IMR-90 (cell line): ENCODE results near the gene SPEF2. TPM values are rescaled to one million over a fixed set of nuclear protein-coding genes. Genes with fewer than 3 reads are reported as not detected.

Experiments
- ATAC-seq: fragments of 200-7000 bp; cut with Tn5 transposase; 2 replicates; pipeline ENCODE4 v1.9.1; 2020; ENCODE audit warnings: low read depth, mild to moderate bottlenecking, moderate library complexity
- BruUV-seq: library from RNA; stranded (reverse); fragments of 400-500 nt; replicated peaks from 2 replicates; lab custom pipeline; 2021; lab: Mats Ljungman, UMichigan
- CTCF ChIA-PET: fragments of 300-600 bp; formaldehyde crosslinking; extraction: SDS; loops from one replicate; lab custom pipeline; 2021; ENCODE audit warnings: antibody characterized with exemption; lab: Yijun Ruan, JAX
- POLR2A ChIA-PET: fragments of 300-600 bp; sonication (Branson Sonifier 250); formaldehyde crosslinking; loops from one replicate; lab custom pipeline; 2022; ENCODE audit warnings: antibody characterized with exemption; ENCODE audit not compliant: unreplicated experiment; lab: Charles Lee
- DNase-seq: peaks from one replicate; pipeline ENCODE4 v3.0.0; 2013
- H2AFZ ChIP-seq: replicated peaks from 2 replicates; pipeline ENCODE3; 2013; ENCODE audit warnings: low read length, mild to moderate bottlenecking; ENCODE audit not compliant: poor library complexity
- H2AK5ac ChIP-seq: 2 replicates; pipeline ENCODE4 v1.6.1; 2013; ENCODE audit warnings: low read depth, low read length, inconsistent platforms
- H2AK9ac ChIP-seq: replicated peaks from 2 replicates; pipeline ENCODE3; 2013; ENCODE audit warnings: mild to moderate bottlenecking, low read depth, low read length, moderate library complexity; ENCODE audit not compliant: poor library complexity
- H2BK120ac ChIP-seq: 2 replicates; pipeline ENCODE4 v1.6.1; 2013; ENCODE audit warnings: low read depth, low read length, inconsistent platforms
- H2BK15ac ChIP-seq: 3 replicates; pipeline ENCODE4 v1.6.1; 2013; ENCODE audit warnings: low read depth, low read length, inconsistent platforms
- H2BK20ac ChIP-seq: 2 replicates; pipeline ENCODE4 v1.6.1; 2013; ENCODE audit warnings: low read depth, mild to moderate bottlenecking, inconsistent platforms, low read length, moderate library complexity
- H2BK5ac ChIP-seq: 2 replicates; pipeline ENCODE4 v1.6.1; 2013; ENCODE audit warnings: mild to moderate bottlenecking, low read depth, low read length, inconsistent platforms; ENCODE audit not compliant: poor library complexity, severe bottlenecking
- H3K14ac ChIP-seq: replicated peaks from 2 replicates; pipeline ENCODE4 v1.6.1; 2013; ENCODE audit warnings: low read depth, low read length, inconsistent platforms
- H3K18ac ChIP-seq: 2 replicates; pipeline ENCODE4 v1.6.1; 2013; ENCODE audit warnings: low read depth, low read length, control low read depth
- H3K23ac ChIP-seq: 2 replicates; pipeline ENCODE4 v1.6.1; 2013; ENCODE audit warnings: low read depth, low read length, inconsistent platforms
- H3K27ac ChIP-seq: 2 replicates; pipeline ENCODE4 v1.5.1; 2013; ENCODE audit warnings: mild to moderate bottlenecking, control low read depth, low read length; ENCODE audit not compliant: insufficient read depth
- H3K27me3 ChIP-seq: 2 replicates; pipeline ENCODE4 v1.6.1; 2013; ENCODE audit warnings: low read length; ENCODE audit not compliant: control insufficient read depth, insufficient read depth
- H3K36me3 ChIP-seq: 2 replicates; pipeline ENCODE4 v1.6.1; 2013; ENCODE audit warnings: low read length, mixed read lengths; ENCODE audit not compliant: control insufficient read depth, insufficient read depth
- H3K4ac ChIP-seq: 2 replicates; pipeline ENCODE4 v1.6.1; 2013; ENCODE audit warnings: low read depth, low read length, inconsistent platforms
- H3K4me1 ChIP-seq: 2 replicates; pipeline ENCODE4 v1.6.1; 2013; ENCODE audit warnings: low read length, mixed read lengths; ENCODE audit not compliant: control insufficient read depth, insufficient read depth
- H3K4me2 ChIP-seq: 2 replicates; pipeline ENCODE4 v1.6.1; 2013; ENCODE audit warnings: low read depth, mild to moderate bottlenecking, control low read depth, low read length, moderate library complexity
- H3K4me3 ChIP-seq: 2 replicates; pipeline ENCODE4 v1.5.1; 2013; ENCODE audit warnings: low read depth, mild to moderate bottlenecking, control low read depth, low read length, moderate library complexity; ENCODE audit not compliant: insufficient read depth
- H3K56ac ChIP-seq: 2 replicates; pipeline ENCODE4 v1.6.1; 2013; ENCODE audit warnings: low read length, inconsistent platforms; ENCODE audit not compliant: insufficient read depth; ENCODE audit errors: extremely low read depth
- H3K79me1 ChIP-seq, 2 experiments: 2 replicates each; pipeline ENCODE4 v1.6.1; 2013; ENCODE audit warnings: low read length in 2 of 2, inconsistent platforms in 1 of 2, low read depth in 1 of 2
- H3K9ac ChIP-seq: 2 replicates; pipeline ENCODE4 v1.6.1; 2013; ENCODE audit warnings: low read depth, low read length, control low read depth
- H3K9me1 ChIP-seq: 2 replicates; pipeline ENCODE4 v1.6.1; 2013; ENCODE audit warnings: low read length, inconsistent platforms; ENCODE audit not compliant: insufficient read depth
- H3K9me3 ChIP-seq: 2 replicates; pipeline ENCODE4 v1.6.1; 2013; ENCODE audit warnings: low read length; ENCODE audit not compliant: control insufficient read depth, insufficient read depth
- H4K20me1 ChIP-seq: 2 replicates; pipeline ENCODE4 v1.6.1; 2013; ENCODE audit warnings: low read length, inconsistent platforms; ENCODE audit not compliant: insufficient read depth
- H4K5ac ChIP-seq: 2 replicates; pipeline ENCODE4 v1.6.1; 2013; ENCODE audit warnings: mild to moderate bottlenecking, low read depth, low read length, control low read depth
- H4K8ac ChIP-seq, 2 experiments: 2 replicates each; pipeline ENCODE4 v1.6.1; 2013; ENCODE audit warnings: low read depth in 2 of 2, low read length in 2 of 2, control low read depth in 1 of 2, inconsistent platforms in 1 of 2
- H4K91ac ChIP-seq: 2 replicates; pipeline ENCODE4 v1.6.1; 2013; ENCODE audit warnings: low read depth, low read length, inconsistent platforms; ENCODE audit not compliant: insufficient read depth
- CEBPB ChIP-seq: IDR thresholded peaks from 2 replicates; pipeline ENCODE4 v1.6.1; 2012; ENCODE audit warnings: low read depth, low read length, improper control_type of control experiment
- CHD1 ChIP-seq: IDR thresholded peaks from 2 replicates; pipeline ENCODE4 v1.6.1; 2012; ENCODE audit warnings: low read depth, low read length, improper control_type of control experiment
- FOS ChIP-seq: fragments of 150-350 bp; IDR thresholded peaks from 2 replicates; pipeline ENCODE4 v1.6.1; 2016; ENCODE audit warnings: low read depth, low read length
- MAFK ChIP-seq: IDR thresholded peaks from 2 replicates; pipeline ENCODE4 v1.6.1; 2012; ENCODE audit warnings: low read depth, low read length, improper control_type of control experiment
- MAZ ChIP-seq: IDR thresholded peaks from 2 replicates; pipeline ENCODE4 v1.6.1; 2012; ENCODE audit warnings: low read depth, mild to moderate bottlenecking, low read length, improper control_type of control experiment, moderate library complexity, borderline replicate concordance
- MXI1 ChIP-seq: IDR thresholded peaks from 2 replicates; pipeline ENCODE4 v1.6.1; 2012; ENCODE audit warnings: low read depth, mild to moderate bottlenecking, low read length, moderate library complexity, borderline replicate concordance
- NFE2L2 ChIP-seq: fragments of 150-350 bp; IDR thresholded peaks from 2 replicates; pipeline ENCODE4 v1.6.1; 2016; ENCODE audit warnings: low read depth, mild to moderate bottlenecking, low read length
- RCOR1 ChIP-seq: IDR thresholded peaks from 2 replicates; pipeline ENCODE4 v1.6.1; 2012; ENCODE audit warnings: mild to moderate bottlenecking, low read length, improper control_type of control experiment; ENCODE audit not compliant: insufficient replicate concordance
- RFX5 ChIP-seq: IDR thresholded peaks from 2 replicates; pipeline ENCODE4 v1.8.0; 2012; ENCODE audit warnings: low read depth, mild to moderate bottlenecking, low read length, moderate library complexity
- SMC3 ChIP-seq: fragments of 150-350 bp; IDR thresholded peaks from 2 replicates; pipeline ENCODE4 v1.6.1; 2016; ENCODE audit warnings: low read depth, mild to moderate bottlenecking, antibody characterized with exemption, low read length, moderate library complexity
- USF2 ChIP-seq: fragments of 150-350 bp; IDR thresholded peaks from 2 replicates; pipeline ENCODE4 v1.6.1; 2017; ENCODE audit warnings: mild to moderate bottlenecking, antibody characterized with exemption, low read length, low read depth
- WGBS, 2 experiments: methylation state at CpG; one replicate each; pipeline versions ENCODE4 v1.1.5 to v1.1.7; 2013; ENCODE audit warnings: missing lambda C conversion rate in 2 of 2; ENCODE audit not compliant: insufficient read length in 1 of 2; ENCODE audit errors: extremely low coverage in 2 of 2; 5-methylcytosine and 5-hydroxymethylcytosine counted together
- dilution Hi-C: fragments of 300-500 bp; cut with HindIII; formaldehyde crosslinking; loops from one replicate; pipeline ENCODE4 v1.14.3; 2018; ENCODE audit warnings: low sequenced_read_pairs; ENCODE audit not compliant: unreplicated experiment
- in situ Hi-C: fragments of 300-500 bp; cut with MboI; formaldehyde crosslinking; loops from 3 replicates; pipeline ENCODE4 v1.14.3; 2019; ENCODE audit warnings: low sequenced_read_pairs, inconsistent platforms, mixed read lengths
- intact Hi-C: fragments of 100-400 bp; cut with micrococcal nuclease; formaldehyde crosslinking; loops from 2 replicates; pipeline ENCODE4 v1.10.0; 2022
- polyA plus RNA-seq, 3 experiments: library from polyadenylated mRNA; depleted of rRNA; stranded (reverse); fragments of >200 nt; gene quantifications; 2 replicates each; pipeline ENCODE4 v1.2.3, GENCODE V29; 2012; ENCODE audit warnings: low replicate concordance in 1 of 3
- total RNA-seq: library from RNA; depleted of rRNA; stranded (reverse); fragments of >200 nt; gene quantifications from 2 replicates; pipeline ENCODE4 v1.2.3, GENCODE V29; 2012
- TF ChIP-seq, protein P1 (sequence below): fragments of 150-350 bp; IDR thresholded peaks from 2 replicates; pipeline ENCODE4 v1.6.1; 2016; ENCODE audit warnings: low read depth, mild to moderate bottlenecking, low read length, moderate library complexity, borderline replicate concordance

The SPEF2 gene
- total and polyA plus RNA-seq, 2 of the 4 experiments (the other 2 are of a cell fraction), result 1.7 to 2.3 TPM

DNA sequence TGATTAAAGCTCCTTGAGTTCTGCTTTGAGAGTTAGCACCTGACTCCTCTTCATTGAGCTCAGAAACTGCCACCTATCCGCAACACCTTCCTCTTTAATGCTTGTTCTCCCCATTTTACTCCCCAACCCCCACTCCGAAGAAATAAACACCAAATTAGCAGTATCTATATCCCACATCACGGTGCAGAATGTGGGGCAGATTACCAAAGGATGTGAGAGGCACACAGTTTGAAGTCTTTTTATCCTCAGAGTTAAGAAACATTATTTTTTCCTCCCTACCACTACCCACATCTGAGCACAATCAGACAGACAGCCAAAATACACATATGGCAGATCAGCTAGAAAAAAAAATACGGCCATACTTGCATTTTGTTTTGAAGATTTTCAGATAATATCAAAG lies 212.9 kb downstream of the SPEF2 start:
- Histone ChIP-seq H3K9me1 (no peaks in the 10 kb centered on the region), H3K9me3 (no peaks in the 10 kb centered on the region), H4K8ac (no peak overlapping the region), H4K91ac (no peak overlapping the region), H2AK5ac (no peak overlapping the region), H2AK9ac (no peak overlapping the region), H3K4me3 (no peak overlapping the region), H2BK15ac (no peak overlapping the region), H2BK120ac (no peak overlapping the region), H3K4me1 (no peaks in the 10 kb centered on the region), H3K27me3 (peaks cover 1% of the 10 kb centered on the region; the same call in 1 of the 2 replicates), H2AFZ (no peak overlapping the region), H2BK20ac (no peak overlapping the region), H3K4ac (no peak overlapping the region), H3K23ac (no peak overlapping the region), H3K36me3 (no peaks in the 10 kb centered on the region), H3K79me1 (no peaks in the 10 kb centered on the region), H3K9ac (no peak overlapping the region), H3K4me2 (no peak overlapping the region), H3K14ac (no peak overlapping the region), H4K5ac (no peak overlapping the region), H3K18ac (no peak overlapping the region), H2BK5ac (no peak overlapping the region), H3K27ac (no peak overlapping the region), H3K56ac (no peak overlapping the region), H4K20me1 (no peaks in the 10 kb centered on the region)
- TF ChIP-seq MAFK (no peak), RCOR1 (no peak), SMC3 (no peak), MAZ (no peak), USF2 (no peak), CEBPB (no peak), CHD1 (no peak), FOS (no peak), RFX5 (no peak), MXI1 (no peak), NFE2L2 (no peak)
- TF ChIP-seq, protein P1, sequence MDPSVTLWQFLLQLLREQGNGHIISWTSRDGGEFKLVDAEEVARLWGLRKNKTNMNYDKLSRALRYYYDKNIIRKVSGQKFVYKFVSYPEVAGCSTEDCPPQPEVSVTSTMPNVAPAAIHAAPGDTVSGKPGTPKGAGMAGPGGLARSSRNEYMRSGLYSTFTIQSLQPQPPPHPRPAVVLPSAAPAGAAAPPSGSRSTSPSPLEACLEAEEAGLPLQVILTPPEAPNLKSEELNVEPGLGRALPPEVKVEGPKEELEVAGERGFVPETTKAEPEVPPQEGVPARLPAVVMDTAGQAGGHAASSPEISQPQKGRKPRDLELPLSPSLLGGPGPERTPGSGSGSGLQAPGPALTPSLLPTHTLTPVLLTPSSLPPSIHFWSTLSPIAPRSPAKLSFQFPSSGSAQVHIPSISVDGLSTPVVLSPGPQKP, result no peak
- POLR2A ChIA-PET, result no interaction called here
- in situ Hi-C loops, result no loop called here
- intact Hi-C loops, result no loop called here
- WGBS, 2 experiments, result 20% methylated on average over 1 of the region's 4 CpGs; no CpG with 5 or more reads in 1 of the 2 experiments
- BruUV-seq, result no TSS peak
- no peak for ATAC-seq
- CTCF ChIA-PET, result interaction anchor here (0.7 kb wide), 1 partner anchor 384 kb away, joined by 3 read pairs; no protein-coding TSS in a partner anchor
- dilution Hi-C loops, result no loop called here
- DNase-seq, result no peak
